ENCODE results near the gene HEPACAM.

DNA sequence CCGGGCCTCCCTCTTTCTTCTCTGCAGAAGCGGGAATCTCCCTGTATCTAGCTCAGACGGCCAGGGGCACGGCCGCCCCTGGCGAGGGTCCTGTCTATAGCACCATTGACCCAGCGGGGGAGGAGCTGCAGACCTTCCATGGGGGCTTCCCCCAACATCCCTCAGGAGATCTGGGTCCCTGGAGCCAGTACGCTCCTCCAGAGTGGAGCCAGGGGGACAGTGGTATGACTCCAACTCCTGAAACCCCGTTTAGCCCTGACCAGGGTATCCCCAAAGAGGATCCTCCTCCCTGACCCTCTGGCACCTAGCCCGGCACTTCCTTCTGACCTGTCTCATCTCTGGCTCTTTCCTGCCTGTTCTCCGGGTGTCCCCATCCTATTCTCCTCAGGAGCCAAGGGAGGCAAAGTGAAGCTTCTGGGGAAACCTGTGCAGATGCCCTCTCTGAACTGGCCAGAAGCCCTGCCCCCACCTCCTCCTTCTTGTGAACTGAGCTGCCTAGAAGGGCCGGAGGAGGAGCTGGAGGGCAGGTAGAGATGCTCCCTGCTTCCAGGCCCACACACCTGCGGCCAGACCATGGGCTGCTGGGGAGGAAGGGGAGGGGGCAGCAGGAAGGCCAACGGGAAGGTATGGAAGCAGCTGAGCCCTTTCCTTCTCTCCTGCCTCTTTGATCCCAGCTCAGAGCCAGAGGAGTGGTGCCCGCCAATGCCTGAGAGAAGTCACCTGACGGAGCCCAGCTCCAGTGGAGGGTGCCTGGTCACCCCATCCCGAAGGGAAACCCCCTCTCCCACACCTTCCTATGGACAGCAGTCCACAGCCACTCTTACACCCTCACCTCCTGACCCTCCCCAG is 57.7 kb downstream of the HEPACAM start:
- TF ChIP-seq RNF2 (IDR thresholded peaks at IDR 0.05; ENCODE audit: borderline replicate concordance, low read depth) (no peak), REST (IDR thresholded peaks at IDR 0.05) (no peak), JUNB (IDR thresholded peaks at IDR 0.05) (no peak), CBX8 (IDR thresholded peaks at IDR 0.05) (no peak), ESRRA (IDR thresholded peaks at IDR 0.05; ENCODE audit: borderline replicate concordance, low read length) (no peak), POLR2AphosphoS2 (conservative IDR thresholded peaks at IDR 0.05; ENCODE audit: low read length) (no peak), POLR2A (IDR thresholded peaks at IDR 0.05; ENCODE audit: low read length) (no peak), HOXA7 (CRISPR knock-in tag; IDR thresholded peaks at IDR 0.05) (no peak), SMC3 (IDR thresholded peaks at IDR 0.05) (no peak), PHF8 (IDR thresholded peaks at IDR 0.05; ENCODE audit: borderline replicate concordance, low read depth) (no peak), RCOR1 (IDR thresholded peaks at IDR 0.05; ENCODE audit: low read depth, low read length) (no peak)
- TF ChIP-seq, protein P1, sequence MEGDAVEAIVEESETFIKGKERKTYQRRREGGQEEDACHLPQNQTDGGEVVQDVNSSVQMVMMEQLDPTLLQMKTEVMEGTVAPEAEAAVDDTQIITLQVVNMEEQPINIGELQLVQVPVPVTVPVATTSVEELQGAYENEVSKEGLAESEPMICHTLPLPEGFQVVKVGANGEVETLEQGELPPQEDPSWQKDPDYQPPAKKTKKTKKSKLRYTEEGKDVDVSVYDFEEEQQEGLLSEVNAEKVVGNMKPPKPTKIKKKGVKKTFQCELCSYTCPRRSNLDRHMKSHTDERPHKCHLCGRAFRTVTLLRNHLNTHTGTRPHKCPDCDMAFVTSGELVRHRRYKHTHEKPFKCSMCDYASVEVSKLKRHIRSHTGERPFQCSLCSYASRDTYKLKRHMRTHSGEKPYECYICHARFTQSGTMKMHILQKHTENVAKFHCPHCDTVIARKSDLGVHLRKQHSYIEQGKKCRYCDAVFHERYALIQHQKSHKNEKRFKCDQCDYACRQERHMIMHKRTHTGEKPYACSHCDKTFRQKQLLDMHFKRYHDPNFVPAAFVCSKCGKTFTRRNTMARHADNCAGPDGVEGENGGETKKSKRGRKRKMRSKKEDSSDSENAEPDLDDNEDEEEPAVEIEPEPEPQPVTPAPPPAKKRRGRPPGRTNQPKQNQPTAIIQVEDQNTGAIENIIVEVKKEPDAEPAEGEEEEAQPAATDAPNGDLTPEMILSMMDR (IDR thresholded peaks at IDR 0.05): no peak
- TF ChIP-seq, protein P2, sequence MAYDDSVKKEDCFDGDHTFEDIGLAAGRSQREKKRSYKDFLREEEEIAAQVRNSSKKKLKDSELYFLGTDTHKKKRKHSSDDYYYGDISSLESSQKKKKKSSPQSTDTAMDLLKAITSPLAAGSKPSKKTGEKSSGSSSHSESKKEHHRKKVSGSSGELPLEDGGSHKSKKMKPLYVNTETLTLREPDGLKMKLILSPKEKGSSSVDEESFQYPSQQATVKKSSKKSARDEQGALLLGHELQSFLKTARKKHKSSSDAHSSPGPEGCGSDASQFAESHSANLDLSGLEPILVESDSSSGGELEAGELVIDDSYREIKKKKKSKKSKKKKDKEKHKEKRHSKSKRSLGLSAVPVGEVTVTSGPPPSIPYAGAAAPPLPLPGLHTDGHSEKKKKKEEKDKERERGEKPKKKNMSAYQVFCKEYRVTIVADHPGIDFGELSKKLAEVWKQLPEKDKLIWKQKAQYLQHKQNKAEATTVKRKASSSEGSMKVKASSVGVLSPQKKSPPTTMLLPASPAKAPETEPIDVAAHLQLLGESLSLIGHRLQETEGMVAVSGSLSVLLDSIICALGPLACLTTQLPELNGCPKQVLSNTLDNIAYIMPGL (CRISPR knock-in tag; IDR thresholded peaks at IDR 0.05; ENCODE audit: borderline replicate concordance): no peak

All from A549 (cell line).